AG04450 (cell line): ENCODE measurements around the gene PUS7. TPM values are rescaled to one million over a fixed set of nuclear protein-coding genes. Genes with fewer than 3 reads are reported as not detected.
A peak's percentile ranks its signal among the peaks of the same experiment; 100 is the strongest.
"Not testable (repeated sequence)": the region's sequence is repeated elsewhere in the genome, so short reads cannot be mapped to it uniquely, and the experiment has no call there.

ENCODE experiments used
- CTCF ChIA-PET: fragments of 300-600, 350-600 bp; formaldehyde crosslinking; extraction: SDS; loops from one replicate; lab custom pipeline; 2022; ENCODE audit warnings: antibody characterized with exemption, inconsistent platforms; lab: Charles Lee
- POLR2A ChIA-PET: fragments of 350-600 bp; formaldehyde crosslinking; extraction: SDS; loops from one replicate; lab custom pipeline; 2021; ENCODE audit warnings: antibody characterized with exemption, inconsistent platforms; lab: Yijun Ruan, JAX
- DNase-seq: peaks from one replicate; pipeline ENCODE4 v3.0.0-alpha.2; 2011; ENCODE audit warnings: low read depth, low spot score
- H3K27ac ChIP-seq: one replicate; pipeline ENCODE4 v1.5.1; 2012; ENCODE audit warnings: low read depth, low read length, control low read depth
- H3K27me3 ChIP-seq: one replicate; pipeline ENCODE4 v1.6.0; 2012; ENCODE audit warnings: low read length; ENCODE audit not compliant: control insufficient read depth, insufficient read depth
- H3K4me3 ChIP-seq: 2 replicates; pipeline ENCODE4 v1.5.1; 2011; ENCODE audit warnings: mild to moderate bottlenecking, low read depth, low read length, control low read depth
- H3K9me3 ChIP-seq: 2 replicates; pipeline ENCODE4 v1.5.1; 2012; ENCODE audit warnings: low read length; ENCODE audit not compliant: control insufficient read depth, insufficient read depth
- polyA plus RNA-seq: library from polyadenylated mRNA; depleted of rRNA; stranded (reverse); fragments of >200 nt; gene quantifications from 2 replicates; pipeline ENCODE4 v1.2.3, GENCODE V29; 2011
- TF ChIP-seq, protein P1 (sequence below): IDR thresholded peaks from 2 replicates; pipeline ENCODE4 v1.5.1; 2011; ENCODE audit warnings: low read depth, low read length, control low read depth, inconsistent platforms

Gene PUS7
- polyA plus RNA-seq, 1 experiment: 13.8 TPM

DNA sequence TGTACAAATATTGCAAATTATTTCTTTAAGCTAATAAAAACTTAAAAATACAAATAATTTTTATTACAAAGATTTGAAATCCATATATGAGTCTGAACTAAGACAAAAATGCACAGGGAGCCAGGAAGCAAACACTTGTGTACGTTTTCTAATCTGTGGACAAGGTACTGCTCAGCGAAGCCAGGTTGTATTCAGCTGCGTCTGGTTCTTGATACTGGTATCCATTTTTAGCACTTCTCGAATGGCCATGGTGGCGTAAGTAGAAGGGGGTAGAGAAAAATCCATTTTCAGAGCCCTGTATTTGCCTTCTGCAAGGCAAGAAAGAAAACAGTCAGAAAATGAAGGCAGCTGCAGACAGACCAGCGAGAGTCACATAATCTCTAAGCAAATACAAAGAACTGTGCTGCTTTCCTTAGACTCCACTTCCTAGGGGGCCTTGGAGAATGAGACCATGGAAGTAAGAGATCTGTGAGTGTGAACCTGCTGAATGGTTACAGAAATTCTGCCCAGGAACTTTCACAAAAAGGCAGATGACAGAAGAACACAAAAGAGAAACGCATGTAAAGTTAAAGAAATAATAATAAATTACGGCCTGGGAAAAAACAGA is 64.3 kb downstream of the PUS7 start:
- ChIA-PET POLR2A (no interaction called here), CTCF (no interaction called here)
- H3K4me3 ChIP-seq: no peak overlapping the region

DNA sequence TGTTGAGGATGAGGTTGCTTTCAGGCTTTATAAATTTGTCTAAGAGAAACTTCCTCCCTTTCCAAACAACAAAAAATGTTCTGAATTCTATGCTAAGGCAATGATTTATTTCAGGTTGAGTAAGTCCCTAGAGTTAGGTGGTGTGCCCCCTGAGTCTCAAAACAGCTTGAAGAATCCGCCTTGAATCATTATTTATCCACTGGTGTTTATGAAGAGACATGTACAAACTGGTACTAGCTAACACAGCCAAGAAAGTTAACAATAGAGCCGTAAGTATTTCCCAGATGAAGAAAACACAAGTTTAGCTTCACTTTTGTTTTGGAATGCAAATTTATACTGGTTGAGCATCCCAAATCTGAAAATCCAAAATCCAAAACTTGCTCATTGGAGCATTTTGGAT is 67.2 kb downstream of the PUS7 start:
- Histone ChIP-seq H3K4me3 (no peak overlapping the region), H3K27me3 (no peaks in the 10 kb centered on the region), H3K9me3 (no peaks in the 10 kb centered on the region), H3K27ac (no peak overlapping the region)
- TF ChIP-seq, protein P1, sequence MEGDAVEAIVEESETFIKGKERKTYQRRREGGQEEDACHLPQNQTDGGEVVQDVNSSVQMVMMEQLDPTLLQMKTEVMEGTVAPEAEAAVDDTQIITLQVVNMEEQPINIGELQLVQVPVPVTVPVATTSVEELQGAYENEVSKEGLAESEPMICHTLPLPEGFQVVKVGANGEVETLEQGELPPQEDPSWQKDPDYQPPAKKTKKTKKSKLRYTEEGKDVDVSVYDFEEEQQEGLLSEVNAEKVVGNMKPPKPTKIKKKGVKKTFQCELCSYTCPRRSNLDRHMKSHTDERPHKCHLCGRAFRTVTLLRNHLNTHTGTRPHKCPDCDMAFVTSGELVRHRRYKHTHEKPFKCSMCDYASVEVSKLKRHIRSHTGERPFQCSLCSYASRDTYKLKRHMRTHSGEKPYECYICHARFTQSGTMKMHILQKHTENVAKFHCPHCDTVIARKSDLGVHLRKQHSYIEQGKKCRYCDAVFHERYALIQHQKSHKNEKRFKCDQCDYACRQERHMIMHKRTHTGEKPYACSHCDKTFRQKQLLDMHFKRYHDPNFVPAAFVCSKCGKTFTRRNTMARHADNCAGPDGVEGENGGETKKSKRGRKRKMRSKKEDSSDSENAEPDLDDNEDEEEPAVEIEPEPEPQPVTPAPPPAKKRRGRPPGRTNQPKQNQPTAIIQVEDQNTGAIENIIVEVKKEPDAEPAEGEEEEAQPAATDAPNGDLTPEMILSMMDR: no peak
- CTCF ChIA-PET: interaction anchor here (1.1 to 1.4 kb wide), 4 partner anchors 13 to 474 kb away, joined by 3 to 4 read pairs (median 3); no protein-coding TSS in a partner anchor
- POLR2A ChIA-PET: no interaction called here
- no peak for DNase-seq

More for the DNA sequence above, 64.3 kb downstream of the PUS7 start:
- DNase-seq: no peak
- TF ChIP-seq, protein P1: no peak
- no peaks in the 10 kb centered on the region for H3K9me3 ChIP-seq
- no peaks in the 10 kb centered on the region for H3K27me3 ChIP-seq
- H3K27ac ChIP-seq: no peak overlapping the region

DNA sequence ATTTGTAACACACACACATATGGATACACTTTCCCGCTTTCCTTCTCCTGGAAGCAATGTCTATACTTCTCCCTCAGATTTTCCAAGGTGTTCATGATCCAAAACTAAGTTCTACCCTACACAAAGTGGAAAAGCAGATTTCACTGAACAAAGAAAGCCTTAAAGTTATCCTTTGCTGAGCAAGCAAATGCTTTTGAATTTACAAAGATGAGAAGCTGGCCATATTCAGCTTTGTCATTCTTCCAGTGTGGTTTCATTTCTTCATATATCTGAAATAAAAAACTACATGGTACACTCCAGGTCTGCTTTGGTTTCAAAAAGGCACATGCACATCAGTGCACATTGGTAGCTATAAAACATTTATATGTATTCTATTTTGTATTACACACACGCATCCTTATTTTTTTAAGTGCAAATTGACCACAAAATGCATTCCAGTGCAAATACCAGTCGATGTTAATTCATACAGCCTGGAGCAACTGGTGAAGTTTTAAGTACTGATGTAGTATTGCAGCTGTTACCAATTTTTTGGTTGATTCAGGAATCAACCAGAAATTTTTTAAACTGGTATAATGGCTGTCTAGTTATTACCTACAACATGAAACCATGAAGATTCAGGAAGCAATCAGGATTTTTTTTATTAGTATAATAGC is 67.8 kb downstream of the PUS7 start:
- no peak overlapping the region for H3K4me3 ChIP-seq
- TF ChIP-seq, protein P1: no peak
- POLR2A ChIA-PET: interaction anchor here (0.8 kb wide), 1 partner anchor 40 kb away, joined by 3 read pairs; no protein-coding TSS in a partner anchor
- peak; percentile 60 for DNase-seq
- H3K27ac ChIP-seq: no peak overlapping the region
- CTCF ChIA-PET: interaction anchor here (1.1 to 1.4 kb wide), 3 partner anchors 12 to 135 kb away, joined by 3 to 4 read pairs (median 3); no protein-coding TSS in a partner anchor
- H3K27me3 ChIP-seq: no peaks in the 10 kb centered on the region
- H3K9me3 ChIP-seq: no peaks in the 10 kb centered on the region

DNA sequence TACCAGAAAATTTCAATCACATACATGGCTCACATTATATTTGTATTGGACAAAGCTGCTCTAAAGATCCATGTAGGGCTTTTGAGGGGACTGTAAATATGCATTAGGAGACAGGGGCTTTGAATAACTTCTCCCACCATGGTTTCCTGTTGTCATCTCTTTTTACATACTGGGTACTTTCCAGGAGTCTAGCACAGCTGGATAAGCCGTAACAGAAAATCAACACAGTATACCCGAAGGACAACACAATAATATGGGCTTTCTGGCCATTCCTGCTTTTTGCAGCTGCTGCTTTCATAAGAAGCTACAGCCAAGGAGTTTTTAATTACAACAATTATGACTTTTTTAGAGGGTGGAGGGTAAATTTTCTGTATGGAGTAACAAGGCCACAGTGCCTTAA is 70.0 kb downstream of the PUS7 start:
- Histone ChIP-seq H3K27ac (no peak overlapping the region), H3K4me3 (no peak overlapping the region), H3K9me3 (no peaks in the 10 kb centered on the region), H3K27me3 (no peaks in the 10 kb centered on the region)
- DNase-seq: no peak
- ChIA-PET CTCF (no interaction called here), POLR2A (no interaction called here)
- TF ChIP-seq, protein P1: no peak

DNA sequence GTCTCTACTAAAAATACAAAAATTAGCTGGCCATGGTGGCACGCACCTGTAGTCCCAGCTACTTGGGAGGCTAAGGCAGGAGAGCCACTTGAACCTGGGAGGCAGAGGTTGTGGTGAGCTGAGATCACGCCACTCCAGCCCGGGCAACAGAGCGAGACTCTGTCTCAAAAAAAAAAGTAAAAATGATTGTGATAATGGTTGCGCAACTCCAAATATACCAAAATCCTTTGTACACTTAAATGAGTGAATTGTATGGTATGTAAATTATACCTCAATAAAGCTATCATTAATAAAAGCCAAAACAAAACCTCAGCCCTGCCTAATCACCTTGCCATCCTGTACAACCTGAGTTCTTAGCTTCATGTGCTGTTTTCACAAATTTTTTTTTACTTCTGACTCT is 71.2 kb downstream of the PUS7 start:
- not testable (repeated sequence) for DNase-seq, H3K27me3 ChIP-seq, H3K27ac ChIP-seq, H3K4me3 ChIP-seq, H3K9me3 ChIP-seq
- POLR2A ChIA-PET: interaction anchor here (0.6 kb wide), 1 partner anchor 38 kb away, joined by 7 read pairs; no protein-coding TSS in a partner anchor
- CTCF ChIA-PET: interaction anchor here (0.6 kb wide), 1 partner anchor 107 kb away, joined by 3 read pairs; no protein-coding TSS in a partner anchor
